Ureter (tissue), 1 donor: ENCODE data around the gene LONP2. TPM values are rescaled to one million over a fixed set of nuclear protein-coding genes. Genes with fewer than 3 reads are reported as not detected.

Source experiments
- DNase-seq: peaks from one replicate; pipeline ENCODE4 v3.0.0-alpha.2; 2020; ENCODE audit warnings: low spot score
- total RNA-seq: library from RNA; stranded (reverse); gene quantifications from one replicate; pipeline ENCODE4 v1.2.4, GENCODE V29; 2023
- donor health status: DM: yes; HTN: yes; CAD: no.

Gene LONP2, protein sequence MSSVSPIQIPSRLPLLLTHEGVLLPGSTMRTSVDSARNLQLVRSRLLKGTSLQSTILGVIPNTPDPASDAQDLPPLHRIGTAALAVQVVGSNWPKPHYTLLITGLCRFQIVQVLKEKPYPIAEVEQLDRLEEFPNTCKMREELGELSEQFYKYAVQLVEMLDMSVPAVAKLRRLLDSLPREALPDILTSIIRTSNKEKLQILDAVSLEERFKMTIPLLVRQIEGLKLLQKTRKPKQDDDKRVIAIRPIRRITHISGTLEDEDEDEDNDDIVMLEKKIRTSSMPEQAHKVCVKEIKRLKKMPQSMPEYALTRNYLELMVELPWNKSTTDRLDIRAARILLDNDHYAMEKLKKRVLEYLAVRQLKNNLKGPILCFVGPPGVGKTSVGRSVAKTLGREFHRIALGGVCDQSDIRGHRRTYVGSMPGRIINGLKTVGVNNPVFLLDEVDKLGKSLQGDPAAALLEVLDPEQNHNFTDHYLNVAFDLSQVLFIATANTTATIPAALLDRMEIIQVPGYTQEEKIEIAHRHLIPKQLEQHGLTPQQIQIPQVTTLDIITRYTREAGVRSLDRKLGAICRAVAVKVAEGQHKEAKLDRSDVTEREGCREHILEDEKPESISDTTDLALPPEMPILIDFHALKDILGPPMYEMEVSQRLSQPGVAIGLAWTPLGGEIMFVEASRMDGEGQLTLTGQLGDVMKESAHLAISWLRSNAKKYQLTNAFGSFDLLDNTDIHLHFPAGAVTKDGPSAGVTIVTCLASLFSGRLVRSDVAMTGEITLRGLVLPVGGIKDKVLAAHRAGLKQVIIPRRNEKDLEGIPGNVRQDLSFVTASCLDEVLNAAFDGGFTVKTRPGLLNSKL
- 144 TPM for total RNA-seq

DNA sequence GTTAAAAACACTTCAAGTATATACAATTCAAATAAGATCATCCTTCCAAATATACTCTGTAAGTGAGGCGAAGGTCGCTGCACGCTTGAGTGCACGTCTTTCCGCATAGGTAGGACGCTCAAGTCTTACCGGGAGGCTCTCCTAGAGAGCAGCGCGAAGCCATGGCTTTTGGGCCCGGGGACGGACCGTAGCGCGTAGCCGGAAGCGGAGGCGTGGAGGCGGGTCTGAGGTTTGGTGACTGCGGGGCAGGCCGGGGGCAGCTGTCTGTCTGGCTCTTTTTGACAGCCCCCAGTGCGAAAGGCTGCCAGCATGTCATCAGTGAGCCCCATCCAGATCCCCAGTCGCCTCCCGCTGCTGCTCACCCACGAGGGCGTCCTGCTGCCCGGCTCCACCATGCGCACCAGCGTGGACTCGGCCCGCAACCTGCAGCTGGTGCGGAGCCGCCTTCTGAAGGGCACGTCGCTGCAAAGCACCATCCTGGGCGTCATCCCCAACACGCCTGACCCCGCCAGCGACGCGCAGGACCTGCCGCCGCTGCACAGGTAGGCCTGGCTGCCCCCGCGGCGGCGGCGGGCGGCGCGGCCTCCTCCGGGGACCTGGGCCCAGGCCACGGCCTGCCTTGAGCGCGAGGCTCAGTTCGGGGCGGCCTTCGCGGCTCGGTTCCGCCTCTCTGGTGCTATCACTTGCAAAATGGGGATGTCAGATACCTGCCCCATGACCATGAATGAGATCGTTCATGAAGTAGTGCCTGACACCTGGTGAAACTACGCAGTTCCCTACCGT, at the start of gene LONP2:
LONP2 (plus strand) TSS at position 221 of the 783 bp plus-strand sequence; CDS start at position 310, 89 bp downstream.
- peak; percentile 91 for DNase-seq

DNA sequence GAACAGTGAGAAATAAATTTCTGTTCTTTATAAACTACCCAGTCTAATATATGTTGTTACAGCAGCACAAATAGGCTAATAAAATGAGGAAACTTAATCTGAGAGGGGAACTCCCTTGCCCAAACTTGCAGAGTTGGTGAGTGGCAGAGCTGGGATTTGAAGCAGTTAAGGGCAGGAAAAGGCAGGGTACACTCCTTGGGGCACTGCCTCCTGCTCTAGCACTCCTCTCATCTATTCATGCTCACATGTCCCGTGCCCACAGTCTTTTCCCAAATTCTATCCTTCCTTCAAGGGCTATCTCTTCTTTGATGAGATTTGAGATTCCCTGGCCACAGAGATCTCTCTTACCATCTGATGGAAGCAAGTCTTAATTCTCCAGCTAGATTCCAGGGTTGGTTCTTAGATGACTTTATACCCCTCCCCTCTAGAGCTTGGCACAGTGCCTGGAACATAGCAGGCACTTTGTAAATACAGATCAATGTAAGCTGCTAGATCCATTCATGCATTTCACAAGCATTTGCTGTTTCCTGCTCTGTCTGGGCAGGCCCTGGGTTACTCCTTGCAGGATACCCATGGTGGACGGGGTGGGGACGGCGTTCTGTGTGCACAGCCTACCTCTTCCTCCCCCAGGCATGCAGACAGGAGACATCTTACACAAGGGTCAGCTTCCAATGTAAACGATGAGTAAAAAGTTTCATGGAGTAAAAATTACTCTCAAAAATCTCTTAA, 49.1 kb upstream of the LONP2 start:
- peak; percentile 77 for DNase-seq

DNA sequence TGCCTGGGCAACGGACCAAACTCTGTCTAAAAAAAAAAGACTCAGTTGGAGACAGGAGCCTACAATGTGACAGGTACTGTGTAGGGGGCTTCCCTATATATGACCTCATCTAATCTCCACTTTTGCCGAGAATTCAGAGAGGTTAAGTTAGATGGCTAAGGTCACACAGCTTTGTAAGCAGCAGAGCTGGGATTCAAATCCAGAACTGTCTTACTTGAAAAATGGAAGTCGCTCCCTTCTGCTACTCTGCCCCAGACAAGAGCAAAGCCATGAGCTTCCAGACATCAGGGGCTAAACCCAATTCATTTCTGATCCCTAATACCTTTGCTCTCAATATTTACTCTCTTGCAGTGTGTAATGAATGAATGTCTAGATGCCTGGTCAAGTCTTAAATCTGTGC, 46.8 kb upstream of the LONP2 start:
- DNase-seq, result no peak

GRCh38 chr16:48201515-48202201, 42.4 kb upstream of the LONP2 start:
- DNase-seq, result no peak

- no peak for DNase-seq
Measured at GRCh38 chr16:48203974-48204824, 39.9 kb upstream of the LONP2 start.

GRCh38 chr16:48204825-48205151, 39.3 kb upstream of the LONP2 start:
- DNase-seq, result no peak

DNA sequence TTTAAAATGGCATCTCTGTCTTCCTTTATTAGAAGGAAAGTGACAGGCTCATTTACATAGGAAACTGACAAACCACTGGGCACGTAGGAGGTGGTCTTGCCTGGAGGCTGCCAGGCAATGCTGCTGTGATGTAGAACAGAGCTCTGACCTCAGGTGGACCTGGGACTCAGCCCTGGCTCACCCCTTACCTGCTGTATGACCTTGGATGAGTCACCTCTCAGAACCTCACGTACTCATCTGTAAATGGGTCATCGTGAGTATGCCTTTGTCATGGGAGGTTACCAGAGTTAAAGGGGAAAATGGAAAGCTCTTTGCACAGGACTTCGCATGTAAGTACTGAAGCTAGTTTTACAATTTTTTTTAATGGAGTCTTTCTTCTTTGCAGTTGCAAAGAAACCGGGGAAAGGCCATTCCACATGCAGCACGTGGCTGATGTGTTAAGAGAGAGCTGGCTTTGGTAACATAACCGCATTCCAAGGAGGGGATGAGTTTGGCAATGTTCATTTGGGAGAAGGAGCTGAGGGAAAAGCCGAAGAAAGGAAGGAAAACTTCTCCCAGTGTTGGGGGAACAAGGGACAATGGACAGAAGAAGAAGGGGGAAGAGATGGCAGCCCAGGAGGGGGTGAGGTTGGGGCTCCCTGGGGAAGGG, 37.4 kb upstream of the LONP2 start:
- DNase-seq, result no peak

GRCh38 chr16:48210747-48211146, 33.4 kb upstream of the LONP2 start:
- DNase-seq, result no peak

DNA sequence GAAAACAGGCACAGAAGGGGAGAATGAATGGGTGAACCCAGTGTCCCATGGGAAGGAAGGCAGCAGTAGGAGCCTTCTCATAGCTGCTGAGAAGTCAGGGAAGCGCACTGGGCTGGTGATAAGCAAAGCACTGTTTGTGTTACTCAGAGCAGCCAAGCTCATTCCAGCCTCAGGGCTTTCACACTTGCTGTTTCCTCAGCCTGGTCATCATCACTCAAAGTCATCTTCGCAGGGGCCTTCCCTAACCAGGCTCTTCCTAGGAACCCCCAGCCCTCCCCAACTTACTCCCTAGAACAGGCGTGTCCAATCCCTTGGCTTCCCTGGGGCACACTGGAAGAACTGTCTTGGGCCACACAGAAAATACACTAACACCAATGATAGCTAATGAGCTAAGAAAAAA, 32.1 kb upstream of the LONP2 start:
- DNase-seq, result no peak

GRCh38 chr16:48215738-48216137, 28.4 kb upstream of the LONP2 start:
- no peak for DNase-seq

DNA sequence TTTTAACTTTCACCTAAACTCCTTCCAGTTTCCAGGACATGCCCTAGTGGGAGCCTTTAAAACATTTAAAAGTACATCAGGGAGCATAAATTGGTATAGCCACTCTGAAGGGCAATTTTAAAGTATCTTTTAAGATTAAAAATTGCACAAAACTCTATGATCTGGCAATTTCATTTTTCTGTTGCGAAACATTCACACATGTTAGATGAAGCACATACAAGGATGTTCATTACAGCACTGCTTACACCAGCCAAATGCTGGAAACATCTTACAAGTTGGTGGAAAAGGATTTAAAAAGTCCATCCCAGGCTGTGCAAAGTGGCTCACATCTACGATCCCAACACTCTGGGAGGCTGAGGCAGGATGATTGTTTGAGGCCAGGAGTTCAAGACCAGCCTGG, 26.4 kb upstream of the LONP2 start:
- no peak for DNase-seq

- no peak for DNase-seq
Measured at GRCh38 chr16:48218473-48218872, 25.6 kb upstream of the LONP2 start.

DNA sequence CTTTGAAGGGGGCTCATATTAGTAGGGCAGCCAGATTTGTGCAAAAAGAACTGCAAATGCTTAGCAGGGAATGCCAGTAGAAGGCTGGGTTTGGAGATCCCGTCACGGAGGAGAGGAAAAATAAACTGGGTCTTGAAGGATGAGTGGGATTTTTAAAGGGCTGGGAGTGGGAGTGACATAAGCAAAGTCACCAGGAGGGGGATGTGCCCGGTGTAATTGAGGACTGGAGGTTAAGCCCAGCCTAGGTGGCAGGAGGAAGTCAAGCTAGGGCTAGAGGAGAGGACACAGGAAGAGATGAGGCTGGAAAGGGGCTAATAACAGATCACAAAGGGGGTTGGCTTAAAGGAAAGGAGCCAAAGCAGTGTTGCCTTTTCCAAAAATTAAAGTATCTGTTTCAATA, 23.2 kb upstream of the LONP2 start:
- DNase-seq, result no peak

GRCh38 chr16:48223490-48223889, 20.6 kb upstream of the LONP2 start:
- DNase-seq, result no peak

DNA sequence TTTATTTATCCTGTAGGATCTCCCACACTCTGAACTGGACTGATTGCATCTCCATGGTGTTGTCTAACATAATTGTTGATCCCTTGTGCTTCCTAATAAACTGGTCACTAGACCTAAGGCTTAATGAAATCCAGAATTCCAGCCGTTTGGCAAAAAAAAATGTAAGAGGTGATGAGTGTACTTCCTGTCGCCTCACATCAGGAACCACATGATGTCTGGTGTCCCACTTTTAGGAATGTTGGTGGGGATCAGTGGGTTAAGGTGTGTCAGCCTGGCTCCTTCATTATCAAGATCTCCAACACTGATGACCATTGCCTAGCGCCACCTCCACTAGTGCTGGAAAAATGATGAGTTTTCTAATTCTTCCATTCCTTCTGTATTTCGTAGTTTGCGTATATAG, 18.6 kb upstream of the LONP2 start:
- DNase-seq, result no peak

DNA sequence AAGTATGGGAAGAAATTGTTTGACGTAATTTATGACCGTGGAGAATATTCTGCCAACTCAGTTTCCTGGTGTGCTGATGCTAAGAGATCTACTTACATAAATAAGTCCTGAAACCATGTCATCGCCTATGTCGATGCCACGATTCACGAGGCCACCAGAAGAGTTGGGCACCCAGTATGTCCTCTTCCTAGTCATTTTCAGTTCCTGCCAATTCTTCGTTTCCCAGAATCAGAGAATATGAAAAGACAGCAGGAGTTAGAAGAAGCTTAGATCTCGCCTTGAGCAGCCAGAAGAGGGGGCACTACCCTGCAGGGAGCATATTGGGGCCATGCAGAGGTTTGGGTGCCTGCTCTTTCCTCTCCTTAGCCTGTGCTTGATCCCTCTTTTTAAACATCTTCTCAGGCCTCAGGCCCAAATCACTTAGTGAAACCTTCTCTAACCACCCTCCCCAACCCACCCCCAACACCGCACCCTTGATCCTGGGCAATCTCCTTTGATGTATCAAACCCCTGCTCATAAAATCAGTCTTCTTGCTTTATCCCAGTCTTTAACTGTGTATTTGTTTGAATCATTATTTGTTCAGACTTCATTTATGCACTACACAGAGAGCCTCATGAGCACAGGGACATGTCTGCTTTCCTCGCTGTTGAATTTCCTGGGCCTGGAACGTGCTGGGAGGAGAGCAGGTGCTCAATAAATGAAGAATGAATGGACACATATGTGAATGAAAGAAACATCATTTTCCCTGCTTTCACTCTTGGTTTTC, 12.2 kb upstream of the LONP2 start:
- no peak for DNase-seq

DNA sequence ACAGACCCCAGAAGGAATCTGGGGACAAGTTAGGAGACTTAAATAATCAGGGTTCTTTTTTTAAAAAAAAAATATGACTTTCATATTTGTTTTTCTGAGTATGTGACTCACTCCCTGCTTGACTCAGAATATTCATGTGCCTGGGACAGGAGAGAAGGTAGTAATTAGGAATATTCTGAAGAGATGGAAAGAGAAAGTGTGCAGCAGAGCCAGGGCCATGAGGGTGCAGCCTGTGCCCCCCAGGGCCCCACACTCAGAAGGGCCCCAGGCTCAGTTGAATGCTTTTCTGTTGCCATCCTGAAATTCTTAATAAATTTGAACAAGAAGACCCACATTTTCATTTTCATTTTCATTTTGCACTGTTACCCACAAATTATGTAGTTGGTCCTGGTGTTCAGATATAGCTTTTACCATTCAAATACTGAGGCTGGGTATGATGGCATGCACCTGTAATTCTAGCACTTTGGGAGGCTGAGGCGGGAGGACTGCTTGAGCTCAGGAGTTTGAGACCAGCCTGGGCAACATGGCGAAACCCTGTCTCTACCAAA, 11.5 kb upstream of the LONP2 start:
- DNase-seq, result no peak

- DNase-seq, result no peak
Measured at GRCh38 chr16:48234630-48235029, 9.5 kb upstream of the LONP2 start.
